Measurements from ENCODE around the gene HCRTR1. TPM values are rescaled to one million over a fixed set of nuclear protein-coding genes. Genes with fewer than 3 reads are reported as not detected.

The HCRTR1 gene
- total and polyA plus RNA-seq, 2 donors (not counting 1 experiment from before 2014, with no cell fraction given): 0.22 TPM; not detected in 1

- no peak overlapping the region for H3K4me3 ChIP-seq (ENCODE audit: control extremely low read depth in 1 of 5, extremely low read depth in 1 of 5, insufficient read depth in 1 of 5, low read depth in 2 of 5, low read length in 4 of 5)
- POLR2A ChIA-PET: no interaction called here
- 80% methylated on average over 7 of the region's 8 CpGs for WGBS (ENCODE audit: insufficient coverage)
Observed at GRCh38 chr1:31674626-31675025, 57.1 kb downstream of the HCRTR1 start.

GRCh38 chr1:31675161-31675560 is 57.7 kb downstream of the HCRTR1 start:
- Histone ChIP-seq H3K36me3 (replicated peaks in 1 of 2; ENCODE audit: control extremely low read depth in 1 of 2, control insufficient read depth in 1 of 2, extremely low read depth in 1 of 2, insufficient read depth in 2 of 2, low read length in 1 of 2) (no peaks in the 10 kb centered on the region), H2AFZ (ENCODE audit: insufficient read depth, low read depth, low read length, poor library complexity, severe bottlenecking) (no peak overlapping the region), H3K4me3 (ENCODE audit: control extremely low read depth in 1 of 5, extremely low read depth in 1 of 5, insufficient read depth in 1 of 5, low read depth in 2 of 5, low read length in 4 of 5) (no peak overlapping the region), H3K79me2 (ENCODE audit: control insufficient read depth, insufficient read depth, low read length) (no peaks in the 10 kb centered on the region), H3K9me3 (ENCODE audit: control extremely low read depth in 1 of 3, control insufficient read depth in 2 of 3, insufficient read depth in 1 of 3, low read length in 2 of 3) (no peaks in the 10 kb centered on the region), H3K9ac (ENCODE audit: low read length) (no peak overlapping the region), H3K4me2 (replicated peaks; ENCODE audit: low read depth, low read length, poor library complexity, severe bottlenecking) (no peak overlapping the region), H3K27me3 (replicated peaks in 1 of 4; ENCODE audit: control extremely low read depth in 1 of 4, control insufficient read depth in 3 of 4, insufficient read depth in 4 of 4, low read length in 3 of 4) (peaks cover 0 to 17% (median 4%) of the 10 kb centered on the region in 4 experiments), H4K20me1 (ENCODE audit: control insufficient read depth, insufficient read depth, low read length, poor library complexity, severe bottlenecking) (no peaks in the 10 kb centered on the region), H3K27ac (ENCODE audit: low read length in 2 of 2) (no peak overlapping the region), H3K4me1 (ENCODE audit: control insufficient read depth in 2 of 2, insufficient read depth in 2 of 2, low read length in 2 of 2) (peaks cover 4 to 5% of the 10 kb centered on the region in 2 donors)
- CTCF ChIA-PET: interaction anchor here (1.4 kb wide), 1 partner anchor 388 kb away, joined by 3 read pairs; no protein-coding TSS in a partner anchor
- Mint-ChIP-seq H3K4me1 (peaks cover 2% of the 10 kb centered on the region), H3K27me3 (peaks cover 32% of the 10 kb centered on the region), H3K27ac (no peak overlapping the region), H3K4me3 (no peak overlapping the region), H3K9me3 (ENCODE audit: insufficient read depth) (no peaks in the 10 kb centered on the region)
- POLR2A ChIA-PET: no interaction called here
- intact Hi-C loops (cut with micrococcal nuclease): no loop called here
- TF ChIP-seq EZH2 (IDR thresholded peaks at IDR 0.05; ENCODE audit: borderline replicate concordance, insufficient read depth, low read depth, low read length, poor library complexity, severe bottlenecking): no peak
- TF ChIP-seq, protein P1, sequence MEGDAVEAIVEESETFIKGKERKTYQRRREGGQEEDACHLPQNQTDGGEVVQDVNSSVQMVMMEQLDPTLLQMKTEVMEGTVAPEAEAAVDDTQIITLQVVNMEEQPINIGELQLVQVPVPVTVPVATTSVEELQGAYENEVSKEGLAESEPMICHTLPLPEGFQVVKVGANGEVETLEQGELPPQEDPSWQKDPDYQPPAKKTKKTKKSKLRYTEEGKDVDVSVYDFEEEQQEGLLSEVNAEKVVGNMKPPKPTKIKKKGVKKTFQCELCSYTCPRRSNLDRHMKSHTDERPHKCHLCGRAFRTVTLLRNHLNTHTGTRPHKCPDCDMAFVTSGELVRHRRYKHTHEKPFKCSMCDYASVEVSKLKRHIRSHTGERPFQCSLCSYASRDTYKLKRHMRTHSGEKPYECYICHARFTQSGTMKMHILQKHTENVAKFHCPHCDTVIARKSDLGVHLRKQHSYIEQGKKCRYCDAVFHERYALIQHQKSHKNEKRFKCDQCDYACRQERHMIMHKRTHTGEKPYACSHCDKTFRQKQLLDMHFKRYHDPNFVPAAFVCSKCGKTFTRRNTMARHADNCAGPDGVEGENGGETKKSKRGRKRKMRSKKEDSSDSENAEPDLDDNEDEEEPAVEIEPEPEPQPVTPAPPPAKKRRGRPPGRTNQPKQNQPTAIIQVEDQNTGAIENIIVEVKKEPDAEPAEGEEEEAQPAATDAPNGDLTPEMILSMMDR (IDR thresholded peaks at IDR 0.05): no peak
- ATAC-seq (ENCODE audit: low read depth) (no peak), DNase-seq (no peak)
- 93% methylated on average over 4 of the region's 7 CpGs for WGBS (ENCODE audit: insufficient coverage)

More at GRCh38 chr1:31674626-31675025, 57.1 kb downstream of the HCRTR1 start:
- no peak overlapping the region for H3K4me3 Mint-ChIP-seq
- H3K9me3 ChIP-seq (ENCODE audit: control extremely low read depth in 1 of 3, control insufficient read depth in 2 of 3, insufficient read depth in 1 of 3, low read length in 2 of 3): no peaks in the 10 kb centered on the region
- H3K27ac ChIP-seq (ENCODE audit: low read length in 2 of 2): no peak overlapping the region
- intact Hi-C loops (cut with micrococcal nuclease): no loop called here
- H3K27me3 Mint-ChIP-seq: peaks cover 38% of the 10 kb centered on the region
- H3K4me2 ChIP-seq (replicated peaks; ENCODE audit: low read depth, low read length, poor library complexity, severe bottlenecking): no peak overlapping the region
- H3K27me3 ChIP-seq (replicated peaks in 1 of 4; ENCODE audit: control extremely low read depth in 1 of 4, control insufficient read depth in 3 of 4, insufficient read depth in 4 of 4, low read length in 3 of 4): peaks cover 0 to 21% (median 6%) of the 10 kb centered on the region in 4 experiments
- ATAC-seq (ENCODE audit: low read depth): no peak
- H3K4me1 ChIP-seq (ENCODE audit: control insufficient read depth in 2 of 2, insufficient read depth in 2 of 2, low read length in 2 of 2): peaks cover 10% of the 10 kb centered on the region in 2 donors
- peaks cover 6% of the 10 kb centered on the region for H3K4me1 Mint-ChIP-seq
- H3K79me2 ChIP-seq (ENCODE audit: control insufficient read depth, insufficient read depth, low read length): no peaks in the 10 kb centered on the region
- H3K27ac Mint-ChIP-seq: no peak overlapping the region
- no peak overlapping the region for H2AFZ ChIP-seq (ENCODE audit: insufficient read depth, low read depth, low read length, poor library complexity, severe bottlenecking)
- DNase-seq: no peak
- no peak for TF ChIP-seq EZH2 (IDR thresholded peaks at IDR 0.05; ENCODE audit: borderline replicate concordance, insufficient read depth, low read depth, low read length, poor library complexity, severe bottlenecking)
- TF ChIP-seq, protein P1 (IDR thresholded peaks at IDR 0.05): no peak
- no peaks in the 10 kb centered on the region for H3K9me3 Mint-ChIP-seq (ENCODE audit: insufficient read depth)
- no peaks in the 10 kb centered on the region for H3K36me3 ChIP-seq (replicated peaks in 1 of 2; ENCODE audit: control extremely low read depth in 1 of 2, control insufficient read depth in 1 of 2, extremely low read depth in 1 of 2, insufficient read depth in 2 of 2, low read length in 1 of 2)
- no peak overlapping the region for H3K9ac ChIP-seq (ENCODE audit: low read length)
- CTCF ChIA-PET: interaction anchor here (1.4 to 2.4 kb wide), 2 partner anchors 10 to 389 kb away, joined by 3 to 7 read pairs; no protein-coding TSS in a partner anchor
- no peaks in the 10 kb centered on the region for H4K20me1 ChIP-seq (ENCODE audit: control insufficient read depth, insufficient read depth, low read length, poor library complexity, severe bottlenecking)

Measured in B cell (primary cell).